GM19240 (cell line): Measurements from ENCODE around the gene TPM2.

Experiments
- DNase-seq: peaks from one replicate; pipeline ENCODE4 v3.0.0; 2011; ENCODE audit warnings: low spot score; ENCODE audit not compliant: insufficient read length

The TPM2 gene

DNA sequence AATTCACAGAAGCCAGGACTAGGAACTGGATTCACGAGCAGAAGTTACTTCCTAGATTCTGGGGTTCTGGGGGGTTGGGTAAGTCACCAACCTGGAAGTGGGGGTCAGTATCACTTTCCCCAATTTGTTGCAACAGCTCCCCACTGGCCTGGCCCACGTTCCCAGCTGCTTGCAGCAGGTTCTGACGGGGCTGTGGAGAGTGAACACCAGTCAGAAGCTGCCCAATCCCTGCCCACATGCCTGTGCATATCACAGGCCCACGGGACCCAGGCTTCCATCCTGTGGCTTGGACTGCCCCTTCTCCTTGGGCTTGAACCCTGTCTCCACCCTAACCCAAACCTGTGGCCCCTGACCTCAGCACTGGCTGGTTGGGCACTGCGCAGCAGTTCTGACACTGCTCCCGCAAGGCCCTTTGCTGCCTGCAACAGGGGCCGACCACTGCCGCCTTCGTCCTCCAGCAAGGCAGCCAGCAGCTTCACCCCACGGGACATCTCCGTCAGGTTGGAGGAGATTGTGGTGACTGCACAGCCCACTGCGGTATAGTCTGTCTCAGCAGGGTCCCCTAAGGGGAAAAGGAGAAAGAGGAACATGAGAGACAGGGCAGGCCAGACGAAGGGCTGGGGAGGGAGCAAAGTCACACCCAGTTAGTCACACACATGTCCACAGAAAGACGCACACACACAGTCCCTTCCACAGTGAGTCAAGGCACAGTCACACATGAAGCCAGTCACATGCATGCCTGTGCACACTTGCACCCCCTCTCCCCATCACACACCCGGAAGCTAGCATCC is 29.2 kb upstream of the TPM2 start:
- DNase-seq, result no peak

GRCh38 chr9:35717132-35717870 is 27.6 kb upstream of the TPM2 start:
- DNase-seq, result no peak

- DNase-seq, result no peak
These were observed 26.5 kb upstream of the TPM2 start for GRCh38 chr9:35716230-35716629.

- no peak for DNase-seq
These were observed 25.0 kb upstream of the TPM2 start for GRCh38 chr9:35714579-35715252.

DNA sequence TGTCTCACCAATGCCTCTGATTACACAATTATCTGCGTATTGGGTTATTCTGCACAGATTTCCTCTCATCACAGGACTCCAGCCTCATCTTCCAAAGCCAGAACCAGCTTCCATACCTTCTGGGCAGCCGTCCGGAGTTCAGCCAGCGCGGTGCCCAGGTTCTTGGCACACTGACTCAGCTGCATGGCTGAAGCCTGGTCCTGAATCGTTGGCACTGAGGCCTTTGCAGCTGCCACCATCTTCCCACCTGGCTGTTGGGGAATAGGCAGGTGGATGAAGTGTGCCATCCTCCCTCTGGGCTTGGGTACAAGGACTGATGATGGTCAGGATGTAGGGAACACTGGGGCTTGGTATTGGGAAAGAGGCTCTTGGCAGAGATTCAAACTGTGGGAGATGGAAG is 24.4 kb upstream of the TPM2 start:
- DNase-seq, result no peak

- DNase-seq, result no peak
These were observed 23.9 kb upstream of the TPM2 start for GRCh38 chr9:35713578-35713977.

GRCh38 chr9:35712762-35713400 is 23.2 kb upstream of the TPM2 start:
- DNase-seq, result no peak

DNA sequence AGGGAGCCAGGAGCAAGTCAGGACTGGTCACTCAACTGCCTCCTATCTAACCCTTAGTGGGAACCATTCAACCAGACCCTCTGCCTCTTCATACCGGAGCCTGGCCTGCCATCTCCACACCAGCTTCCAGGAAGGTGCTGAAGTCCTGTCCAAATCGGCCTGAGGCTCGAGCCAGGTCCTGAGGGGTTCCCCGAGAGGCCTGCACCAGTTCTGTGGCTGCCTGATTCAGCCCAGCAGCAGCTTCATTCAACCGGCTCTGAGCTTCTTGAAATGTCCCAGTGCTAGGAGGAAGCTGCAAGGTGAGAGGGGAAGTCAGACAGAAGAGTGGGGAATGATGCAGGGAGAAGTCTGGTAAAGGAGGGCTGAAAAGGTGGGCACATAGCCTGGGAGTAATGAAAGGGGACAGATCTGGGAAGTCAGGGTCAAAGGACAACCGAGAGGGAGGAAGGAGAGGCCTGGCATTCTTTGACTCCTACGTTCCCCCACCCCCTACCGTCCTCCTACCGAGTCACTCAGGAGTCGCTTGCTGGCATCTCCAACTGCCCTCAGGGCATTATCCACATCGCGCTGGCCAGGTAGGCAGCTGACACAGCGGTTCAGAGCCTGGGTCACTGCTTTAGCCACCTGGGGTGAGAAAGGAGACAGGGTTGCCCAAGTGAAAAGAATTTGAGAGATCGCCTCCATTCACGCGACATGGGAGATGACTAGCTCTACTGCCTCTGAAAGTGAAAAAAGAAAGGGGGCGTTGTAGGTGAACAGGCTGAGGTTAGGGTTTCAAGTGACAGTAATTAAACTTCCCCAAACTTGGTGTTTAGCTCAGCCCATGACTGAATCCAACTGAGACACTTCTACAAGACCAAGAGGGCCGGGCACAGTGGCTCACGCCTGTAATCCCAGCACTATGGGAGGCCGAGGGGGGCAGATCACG is 22.0 kb upstream of the TPM2 start:
- no peak for DNase-seq

GRCh38 chr9:35710818-35711500 is 21.2 kb upstream of the TPM2 start:
- DNase-seq, result no peak

GRCh38 chr9:35708146-35708545 is 18.4 kb upstream of the TPM2 start:
- DNase-seq, result no peak

DNA sequence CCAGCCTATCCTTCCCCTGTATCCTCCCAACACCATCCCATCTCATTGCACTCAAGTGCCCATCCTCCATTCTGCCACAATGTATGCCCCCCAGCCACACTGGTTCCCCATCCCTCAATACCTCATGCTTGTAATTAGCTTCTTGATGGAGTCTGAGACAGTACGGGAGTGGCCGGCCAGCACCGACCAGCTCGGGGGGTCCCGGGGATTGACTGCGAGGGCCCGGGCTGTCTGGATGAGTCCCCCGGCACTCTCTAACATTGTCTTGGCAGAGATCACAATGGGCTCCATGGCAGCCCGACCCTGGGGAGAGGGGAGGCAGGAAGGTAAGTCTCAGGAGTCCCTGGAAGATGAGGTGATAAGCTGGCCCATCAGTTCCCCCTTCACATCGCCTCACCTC is 17.2 kb upstream of the TPM2 start:
- no peak for DNase-seq

DNA sequence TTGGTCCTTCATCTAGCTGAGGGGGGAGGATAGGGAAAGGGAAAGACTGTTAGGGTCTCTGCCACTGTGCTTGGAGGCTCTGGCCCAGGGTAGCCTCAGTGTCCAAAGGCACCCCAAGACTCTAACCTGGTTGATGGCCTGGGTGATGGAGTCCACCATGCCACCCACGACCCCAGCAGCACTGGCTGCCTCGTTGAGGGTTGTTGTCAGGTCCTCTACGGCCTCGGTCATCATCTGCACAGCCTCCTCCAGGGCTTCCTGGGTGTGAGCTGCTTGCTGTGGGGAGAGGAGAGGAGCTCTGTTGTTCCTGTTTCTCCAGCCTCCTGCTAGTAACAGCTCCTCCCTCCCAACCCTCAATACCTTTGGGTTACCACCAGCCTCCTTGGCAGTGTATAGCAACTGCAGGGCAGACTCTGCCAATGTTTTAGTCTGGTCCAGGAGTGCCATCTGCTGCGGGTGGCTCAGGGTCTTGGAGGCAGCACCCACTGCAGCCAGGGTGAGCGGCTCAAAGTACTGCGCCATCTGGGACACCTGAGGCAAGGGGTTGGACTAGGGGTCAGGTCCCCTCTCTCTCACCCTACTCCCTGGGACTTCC is 16.2 kb upstream of the TPM2 start:
- DNase-seq, result no peak

DNA sequence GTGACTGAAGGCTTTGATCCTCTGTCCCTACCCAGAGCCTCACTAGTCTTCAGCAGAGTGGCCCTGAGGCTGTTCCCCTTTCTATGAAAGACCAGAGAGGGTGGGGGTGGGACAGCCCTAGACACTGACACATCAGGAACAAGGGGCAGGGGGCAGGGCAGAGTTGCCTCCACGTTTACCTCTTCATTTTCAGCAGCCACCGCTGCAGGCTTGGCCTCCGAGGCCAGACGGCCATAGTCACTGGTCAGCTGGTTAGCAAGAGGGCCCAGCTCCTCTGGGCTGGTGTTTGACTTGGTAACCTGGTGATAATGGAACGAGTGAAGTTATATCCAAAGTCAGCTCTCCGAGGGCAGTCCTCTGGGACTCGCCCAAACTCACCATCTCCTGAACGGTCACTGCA is 15.6 kb upstream of the TPM2 start:
- DNase-seq, result no peak

- no peak for DNase-seq
These were observed 14.4 kb upstream of the TPM2 start for GRCh38 chr9:35703906-35704672.

DNA sequence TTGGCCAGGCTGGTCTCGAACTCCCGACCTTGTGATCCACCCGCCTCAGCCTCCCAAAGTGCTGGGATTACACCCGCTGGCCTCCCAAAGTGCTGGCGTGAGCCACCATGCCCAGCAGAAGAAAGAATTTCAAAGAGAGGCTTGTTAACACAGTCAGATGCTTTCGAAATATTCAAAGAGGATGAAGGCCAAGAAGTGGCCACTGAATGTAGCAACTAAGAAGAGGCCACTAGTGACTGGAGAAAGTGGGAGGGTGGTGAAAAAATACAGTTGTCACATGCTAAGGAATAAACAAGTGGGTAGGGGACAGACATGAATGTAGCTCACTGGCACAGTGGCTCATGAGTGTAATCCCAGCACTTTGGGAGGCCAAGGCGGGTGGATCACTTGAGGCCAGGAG is 13.0 kb upstream of the TPM2 start:
- DNase-seq, result no peak

GRCh38 chr9:35700942-35701341 is 11.2 kb upstream of the TPM2 start:
- DNase-seq, result no peak

DNA sequence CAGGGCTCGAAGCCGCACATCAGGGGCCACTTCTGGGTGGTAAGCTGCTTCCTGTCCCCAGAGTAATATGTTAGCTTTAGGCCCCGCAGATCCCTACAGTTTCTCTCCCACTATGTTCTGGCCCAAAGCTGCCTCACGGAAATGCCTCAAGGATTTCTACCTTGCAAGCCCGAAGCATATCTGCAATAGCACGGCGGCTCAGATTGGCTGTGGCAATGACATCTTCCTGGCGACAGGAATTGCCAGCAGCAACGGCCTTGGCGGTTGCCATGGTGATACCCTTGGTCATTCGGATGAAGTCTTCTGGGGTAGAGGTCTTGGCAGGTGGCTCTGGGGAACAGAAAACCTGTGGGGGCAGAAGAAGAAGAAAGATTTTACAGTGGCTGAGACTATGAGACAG is 10.3 kb upstream of the TPM2 start:
- DNase-seq, result no peak

GRCh38 chr9:35698231-35698630 is 8.5 kb upstream of the TPM2 start:
- no peak for DNase-seq

GRCh38 chr9:35697486-35697885 is 7.8 kb upstream of the TPM2 start:
- DNase-seq, result no peak
